ENCODE data around the gene NUMB. TPM values are rescaled to one million over a fixed set of nuclear protein-coding genes. Genes with fewer than 3 reads are reported as not detected.

Gene NUMB
- polyA plus RNA-seq, 4 donors: 38.5 to 87.9 (median 55.4) TPM

DNA sequence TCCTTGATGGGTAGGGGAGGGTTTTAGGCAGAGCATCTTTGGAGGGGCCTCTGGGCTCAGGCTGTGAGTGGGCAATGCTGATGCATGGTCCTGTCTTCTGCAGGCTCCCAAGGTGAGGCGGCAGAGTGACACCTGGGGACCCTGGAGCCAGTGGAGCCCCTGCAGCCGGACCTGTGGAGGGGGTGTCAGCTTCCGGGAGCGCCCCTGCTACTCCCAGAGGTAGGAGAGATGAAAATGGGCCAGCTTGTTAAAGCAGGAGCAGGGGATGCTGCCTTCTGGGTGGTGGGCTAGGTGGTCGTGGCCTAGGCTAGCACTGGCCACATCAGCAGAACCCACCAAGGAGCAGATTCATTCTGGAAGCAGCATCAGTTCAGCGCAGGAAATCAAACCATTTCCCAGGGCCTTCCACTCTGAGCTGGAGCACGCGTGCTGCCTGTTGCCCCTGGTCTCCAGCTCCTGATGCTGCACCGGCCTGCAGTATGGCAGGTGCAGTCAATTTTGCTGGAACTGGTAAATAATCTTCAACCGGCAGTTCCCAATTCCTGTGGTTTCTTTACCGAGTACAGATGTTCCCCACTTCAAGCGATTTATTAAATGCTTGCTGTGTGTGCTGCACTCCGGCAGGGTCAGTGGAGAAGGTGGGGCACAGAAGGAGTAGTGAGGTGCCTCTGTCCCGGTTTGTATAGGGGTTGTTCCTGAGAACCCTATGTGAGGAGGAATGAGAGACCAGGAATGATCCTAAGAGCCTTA is 213.6 kb downstream of the NUMB start:
- peaks cover 0 to 59% (median 0%) of the 10 kb centered on the region in 3 donors for H3K36me3 ChIP-seq (ENCODE audit: control insufficient read depth in 3 of 3, insufficient read depth in 2 of 3, low read depth in 1 of 3, low read length in 3 of 3)
- H3K27ac ChIP-seq (ENCODE audit: low read depth in 1 of 3, low read length in 2 of 3): no peak overlapping the region
- 82 to 95% (median 88%) methylated on average over 14 of the region's 14 CpGs for WGBS, 3 donors
- peaks cover 0 to 2% of the 10 kb centered on the region in 2 donors for H3K9me3 ChIP-seq (ENCODE audit: control insufficient read depth in 2 of 2, insufficient read depth in 1 of 2, low read depth in 1 of 2, low read length in 1 of 2)
- H3K4me1 ChIP-seq (ENCODE audit: control insufficient read depth in 3 of 3, insufficient read depth in 2 of 3, low read depth in 1 of 3, low read length in 2 of 3): peaks cover 0 to 19% (median 0%) of the 10 kb centered on the region in 3 donors
- H3K27me3 ChIP-seq (ENCODE audit: control insufficient read depth in 3 of 3, insufficient read depth in 3 of 3, low read length in 3 of 3): peaks cover 0 to 2% (median 0%) of the 10 kb centered on the region in 3 donors
- no peak overlapping the region for H3K4me3 ChIP-seq (ENCODE audit: low read depth in 1 of 3, low read length in 3 of 3)
- FAIRE-seq (no peak), DNase-seq (no peak)

DNA sequence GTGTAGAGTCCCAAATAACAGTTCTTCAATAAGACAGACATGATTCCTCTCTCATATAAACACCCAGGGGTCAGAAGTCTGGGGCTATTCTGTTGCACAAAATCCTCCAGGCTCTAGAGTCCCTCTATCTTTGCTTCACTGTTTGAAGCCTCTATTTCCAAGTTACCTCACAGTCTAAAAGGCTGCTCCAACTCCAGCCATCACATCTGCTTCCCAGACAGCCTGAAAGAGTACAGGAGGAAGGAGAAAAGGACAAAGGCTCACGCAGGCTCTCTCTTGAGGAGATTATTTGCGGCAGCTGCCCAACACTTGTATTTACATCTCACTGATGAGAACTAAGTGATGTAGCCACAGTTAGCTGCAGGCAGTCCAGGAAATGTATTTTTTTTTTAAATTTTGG is 214.6 kb downstream of the NUMB start:
- Histone ChIP-seq H3K36me3 (ENCODE audit: control insufficient read depth in 3 of 3, insufficient read depth in 2 of 3, low read depth in 1 of 3, low read length in 3 of 3) (peaks cover 0 to 59% (median 0%) of the 10 kb centered on the region in 3 donors), H3K27ac (ENCODE audit: low read depth in 1 of 3, low read length in 2 of 3) (no peak overlapping the region), H3K4me1 (ENCODE audit: control insufficient read depth in 3 of 3, insufficient read depth in 2 of 3, low read depth in 1 of 3, low read length in 2 of 3) (peaks cover 0 to 28% (median 0%) of the 10 kb centered on the region in 3 donors), H3K4me3 (ENCODE audit: low read depth in 1 of 3, low read length in 3 of 3) (no peak overlapping the region), H3K27me3 (ENCODE audit: control insufficient read depth in 3 of 3, insufficient read depth in 3 of 3, low read length in 3 of 3) (peaks cover 0 to 4% (median 3%) of the 10 kb centered on the region in 3 donors), H3K9me3 (ENCODE audit: control insufficient read depth in 2 of 2, insufficient read depth in 1 of 2, low read depth in 1 of 2, low read length in 1 of 2) (peaks cover 0 to 2% of the 10 kb centered on the region in 2 donors)
- FAIRE-seq: no peak
- 93 to 99% (median 98%) methylated on average over 2 of the region's 2 CpGs for WGBS, 3 donors
- no peak for DNase-seq

DNA sequence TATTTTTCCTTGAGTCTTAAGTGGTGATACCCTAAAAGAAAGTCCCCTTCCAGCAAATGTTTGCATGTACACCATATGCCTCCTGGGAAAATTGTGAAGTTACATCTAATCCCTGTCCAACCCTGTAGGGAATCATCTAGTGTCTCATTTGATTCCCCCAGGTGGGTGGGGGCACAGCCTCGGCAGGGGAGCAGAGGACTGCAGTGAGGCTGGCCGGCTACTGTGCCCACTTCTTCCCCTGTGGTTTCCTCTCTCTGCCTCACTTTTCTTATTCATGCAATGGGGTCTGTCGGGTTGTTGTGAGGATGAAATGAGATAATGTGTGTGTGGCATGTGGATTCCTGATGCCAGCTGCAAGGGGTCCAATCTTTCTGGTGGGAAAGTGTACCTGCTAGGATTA is 215.0 kb downstream of the NUMB start:
- Histone ChIP-seq H3K4me3 (ENCODE audit: low read depth in 1 of 3, low read length in 3 of 3) (no peak overlapping the region), H3K27me3 (ENCODE audit: control insufficient read depth in 3 of 3, insufficient read depth in 3 of 3, low read length in 3 of 3) (peaks cover 1 to 4% (median 3%) of the 10 kb centered on the region in 3 donors), H3K4me1 (ENCODE audit: control insufficient read depth in 3 of 3, insufficient read depth in 2 of 3, low read depth in 1 of 3, low read length in 2 of 3) (peaks cover 0 to 32% (median 0%) of the 10 kb centered on the region in 3 donors), H3K9me3 (ENCODE audit: control insufficient read depth in 2 of 2, insufficient read depth in 1 of 2, low read depth in 1 of 2, low read length in 1 of 2) (peaks cover 0 to 2% of the 10 kb centered on the region in 2 donors), H3K27ac (ENCODE audit: low read depth in 1 of 3, low read length in 2 of 3) (no peak overlapping the region), H3K36me3 (ENCODE audit: control insufficient read depth in 3 of 3, insufficient read depth in 2 of 3, low read depth in 1 of 3, low read length in 3 of 3) (peaks cover 0 to 59% (median 0%) of the 10 kb centered on the region in 3 donors)
- DNase-seq: no peak
- FAIRE-seq: no peak
- 65 to 86% (median 75%) methylated on average over 3 of the region's 3 CpGs for WGBS, 3 donors

DNA sequence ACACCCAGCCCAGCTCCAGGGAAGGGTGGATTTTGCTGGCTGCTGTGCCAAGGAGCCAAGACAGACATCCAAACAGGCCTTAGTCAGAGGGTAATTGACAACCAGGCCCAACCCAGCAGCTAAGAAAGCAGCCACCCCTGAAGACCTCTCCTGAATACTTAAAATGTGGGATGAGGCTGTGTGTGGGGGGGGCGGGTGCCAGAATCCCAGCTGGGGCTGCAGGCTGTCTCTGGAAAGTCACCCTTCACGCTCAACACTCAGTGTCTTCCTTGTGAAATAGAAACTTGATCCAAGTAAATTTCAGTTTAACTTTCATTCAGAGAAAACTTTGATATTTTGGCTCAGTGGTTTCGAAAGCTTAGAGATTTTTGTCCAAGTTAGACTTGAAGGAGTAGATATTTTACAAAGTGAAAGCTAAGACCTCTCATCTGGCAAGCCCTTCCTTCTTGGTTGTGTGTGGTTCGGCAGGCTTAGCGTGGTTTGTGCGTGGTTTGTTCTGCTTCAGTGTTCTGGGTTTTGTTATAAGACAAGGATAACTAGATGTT is 215.9 kb downstream of the NUMB start:
- peaks cover 0 to 34% (median 3%) of the 10 kb centered on the region in 3 donors for H3K4me1 ChIP-seq (ENCODE audit: control insufficient read depth in 3 of 3, insufficient read depth in 2 of 3, low read depth in 1 of 3, low read length in 2 of 3)
- H3K36me3 ChIP-seq (ENCODE audit: control insufficient read depth in 3 of 3, insufficient read depth in 2 of 3, low read depth in 1 of 3, low read length in 3 of 3): peaks cover 0 to 58% (median 0%) of the 10 kb centered on the region in 3 donors
- no peak overlapping the region for H3K4me3 ChIP-seq (ENCODE audit: low read depth in 1 of 3, low read length in 3 of 3)
- WGBS, 3 donors: 66 to 91% (median 70%) methylated on average over 6 of the region's 6 CpGs
- peaks cover 0 to 2% of the 10 kb centered on the region in 2 donors for H3K9me3 ChIP-seq (ENCODE audit: control insufficient read depth in 2 of 2, insufficient read depth in 1 of 2, low read depth in 1 of 2, low read length in 1 of 2)
- no peak for FAIRE-seq
- no peak for DNase-seq
- peaks cover 3 to 7% (median 4%) of the 10 kb centered on the region in 3 donors for H3K27me3 ChIP-seq (ENCODE audit: control insufficient read depth in 3 of 3, insufficient read depth in 3 of 3, low read length in 3 of 3)
- peak overlapping the region in 1 of 3 donors; percentile 22 for H3K27ac ChIP-seq (ENCODE audit: low read depth in 1 of 3, low read length in 2 of 3)

DNA sequence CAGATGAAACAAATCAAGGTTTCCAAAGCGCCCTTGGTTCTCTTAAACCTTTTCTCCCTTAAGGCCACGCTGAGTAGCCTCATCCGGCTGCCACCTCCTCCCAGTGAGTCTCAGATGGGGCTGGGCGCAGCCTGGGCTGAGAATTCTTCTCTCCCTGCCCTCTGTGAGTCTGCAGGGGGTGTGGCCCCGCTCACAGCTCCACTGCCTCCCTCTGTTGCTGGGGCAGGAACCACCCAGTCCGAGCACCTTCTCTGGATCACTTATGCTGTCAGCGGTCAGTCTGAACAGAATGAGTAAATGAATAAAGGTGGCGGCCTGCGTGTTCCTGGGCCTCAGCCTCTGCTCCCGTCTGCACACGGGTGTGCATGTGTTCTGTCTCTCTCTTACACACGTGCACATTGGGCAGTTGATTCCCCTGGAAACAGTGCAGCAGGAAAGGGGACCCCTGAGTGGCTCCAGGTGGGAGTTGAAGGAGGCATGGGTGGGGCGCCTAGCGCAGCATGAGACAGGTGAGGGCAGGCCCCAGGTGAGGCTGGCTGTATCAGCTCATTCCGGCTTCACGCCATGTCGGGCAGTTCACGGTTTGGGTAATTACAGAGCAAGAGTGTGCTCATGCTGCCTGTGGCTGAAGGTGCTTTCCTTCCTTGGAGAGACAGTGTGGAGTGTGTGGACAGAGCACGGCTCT is 216.7 kb downstream of the NUMB start:
- FAIRE-seq: no peak
- Histone ChIP-seq H3K4me1 (ENCODE audit: control insufficient read depth in 3 of 3, insufficient read depth in 2 of 3, low read depth in 1 of 3, low read length in 2 of 3) (peaks cover 0 to 40% (median 3%) of the 10 kb centered on the region in 3 donors), H3K27ac (ENCODE audit: low read depth in 1 of 3, low read length in 2 of 3) (peak overlapping the region in 1 of 3 donors; percentile 22), H3K27me3 (ENCODE audit: control insufficient read depth in 3 of 3, insufficient read depth in 3 of 3, low read length in 3 of 3) (peaks cover 3 to 7% (median 4%) of the 10 kb centered on the region in 3 donors), H3K4me3 (ENCODE audit: low read depth in 1 of 3, low read length in 3 of 3) (no peak overlapping the region), H3K9me3 (ENCODE audit: control insufficient read depth in 2 of 2, insufficient read depth in 1 of 2, low read depth in 1 of 2, low read length in 1 of 2) (no peaks in the 10 kb centered on the region), H3K36me3 (ENCODE audit: control insufficient read depth in 3 of 3, insufficient read depth in 2 of 3, low read depth in 1 of 3, low read length in 3 of 3) (peaks cover 0 to 50% (median 0%) of the 10 kb centered on the region in 3 donors)
- 86 to 92% (median 87%) methylated on average over 19 of the region's 19 CpGs for WGBS, 3 donors
- no peak for DNase-seq

DNA sequence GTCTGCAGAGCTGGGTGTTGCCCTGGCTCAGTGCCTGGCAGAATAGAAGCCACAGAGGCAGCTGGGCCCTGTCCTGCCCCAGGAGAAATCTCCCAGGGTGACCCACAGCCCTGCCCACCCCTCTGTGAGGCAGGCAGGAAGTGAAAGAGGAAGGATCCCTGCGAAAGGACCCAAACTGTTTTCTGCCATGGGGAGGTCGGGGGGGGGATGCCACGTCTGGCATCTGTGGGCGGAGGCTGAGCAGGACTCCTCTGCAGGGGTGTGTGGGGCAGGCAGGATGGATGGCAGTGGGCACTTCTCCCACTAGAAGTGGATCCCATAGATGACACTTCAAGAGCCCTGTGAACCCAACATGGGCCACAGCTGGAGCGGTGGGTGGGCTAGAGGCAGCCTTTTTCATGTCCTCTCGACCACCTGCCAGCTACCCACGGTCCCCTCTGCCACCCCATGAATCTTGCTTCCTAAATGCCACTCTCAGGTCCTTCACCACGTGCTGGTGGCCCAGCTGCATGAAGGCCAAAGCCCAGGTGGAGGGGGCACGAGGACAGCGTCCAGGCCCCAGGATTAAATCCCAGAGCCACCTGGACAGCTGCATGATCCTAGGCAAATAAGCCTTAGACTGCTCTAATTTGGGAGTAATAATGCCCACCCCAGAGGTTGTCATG is 217.4 kb downstream of the NUMB start:
- peaks cover 0 to 46% (median 4%) of the 10 kb centered on the region in 3 donors for H3K4me1 ChIP-seq (ENCODE audit: control insufficient read depth in 3 of 3, insufficient read depth in 2 of 3, low read depth in 1 of 3, low read length in 2 of 3)
- peaks cover 3 to 7% (median 4%) of the 10 kb centered on the region in 3 donors for H3K27me3 ChIP-seq (ENCODE audit: control insufficient read depth in 3 of 3, insufficient read depth in 3 of 3, low read length in 3 of 3)
- DNase-seq (no peak), FAIRE-seq (no peak)
- H3K4me3 ChIP-seq (ENCODE audit: low read depth in 1 of 3, low read length in 3 of 3): no peak overlapping the region
- peaks cover 0 to 49% (median 0%) of the 10 kb centered on the region in 3 donors for H3K36me3 ChIP-seq (ENCODE audit: control insufficient read depth in 3 of 3, insufficient read depth in 2 of 3, low read depth in 1 of 3, low read length in 3 of 3)
- 71 to 80% (median 73%) methylated on average over 10 of the region's 10 CpGs for WGBS, 3 donors
- no peaks in the 10 kb centered on the region for H3K9me3 ChIP-seq (ENCODE audit: control insufficient read depth in 2 of 2, insufficient read depth in 1 of 2, low read depth in 1 of 2, low read length in 1 of 2)
- no peak overlapping the region for H3K27ac ChIP-seq (ENCODE audit: low read depth in 1 of 3, low read length in 2 of 3)

DNA sequence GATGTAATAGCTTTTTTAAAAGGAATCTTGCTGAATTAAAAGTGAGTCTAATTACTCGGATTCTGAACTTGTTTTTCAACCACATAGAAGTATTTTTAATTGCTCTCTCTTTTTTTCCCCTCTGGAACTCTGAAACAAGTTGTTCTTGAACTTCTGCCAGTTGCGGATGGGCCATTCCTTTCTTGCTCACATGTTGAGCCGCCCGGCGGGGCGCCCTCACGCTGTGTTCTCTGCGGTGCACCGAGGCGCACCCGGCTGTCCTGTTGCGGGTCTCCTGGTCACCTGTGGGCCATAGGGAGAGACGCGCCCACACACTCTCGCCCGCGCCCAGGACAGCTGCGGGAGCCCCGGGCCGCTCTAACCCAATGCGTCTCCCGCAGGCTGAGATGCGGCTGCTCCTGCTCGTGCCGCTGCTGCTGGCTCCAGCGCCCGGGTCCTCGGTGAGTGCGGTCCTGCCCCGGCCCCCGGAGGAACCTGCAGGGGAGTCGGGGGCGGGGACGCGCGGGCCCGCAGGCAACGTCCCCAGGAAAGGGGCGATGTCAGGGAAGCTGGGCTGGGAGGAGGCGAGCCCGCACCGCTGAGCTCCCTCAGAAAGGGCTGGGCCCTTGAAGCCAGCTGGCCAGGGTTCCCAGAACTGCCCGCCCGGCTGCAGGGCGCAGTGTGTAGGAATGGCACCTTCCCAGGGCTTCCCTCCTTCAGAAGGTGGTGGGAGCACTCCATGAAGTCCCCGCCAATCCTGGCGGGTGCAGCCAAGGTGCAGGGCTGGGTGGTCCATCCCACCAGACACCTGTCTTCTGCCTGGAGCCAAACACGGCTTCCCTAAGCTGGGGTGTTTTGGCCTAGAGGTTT is 218.7 kb downstream of the NUMB start:
- H3K4me3 ChIP-seq (ENCODE audit: low read depth in 1 of 3, low read length in 3 of 3): peak overlapping the region in 1 of 3 donors; percentile 25
- peaks cover 3 to 7% (median 4%) of the 10 kb centered on the region in 3 donors for H3K27me3 ChIP-seq (ENCODE audit: control insufficient read depth in 3 of 3, insufficient read depth in 3 of 3, low read length in 3 of 3)
- no peak for FAIRE-seq
- peaks cover 0 to 37% (median 0%) of the 10 kb centered on the region in 3 donors for H3K36me3 ChIP-seq (ENCODE audit: control insufficient read depth in 3 of 3, insufficient read depth in 2 of 3, low read depth in 1 of 3, low read length in 3 of 3)
- H3K27ac ChIP-seq (ENCODE audit: low read depth in 1 of 3, low read length in 2 of 3): no peak overlapping the region
- peaks cover 0 to 56% (median 8%) of the 10 kb centered on the region in 3 donors for H3K4me1 ChIP-seq (ENCODE audit: control insufficient read depth in 3 of 3, insufficient read depth in 2 of 3, low read depth in 1 of 3, low read length in 2 of 3)
- WGBS, 3 donors: 24 to 45% (median 26%) methylated on average over 47 to 48 of the region's 48 CpGs
- DNase-seq: peak in 1 of 2 donors; percentile 32
- H3K9me3 ChIP-seq (ENCODE audit: control insufficient read depth in 2 of 2, insufficient read depth in 1 of 2, low read depth in 1 of 2, low read length in 1 of 2): no peaks in the 10 kb centered on the region

All from small intestine (tissue), 7 donors.